NK-92 (cell line): ENCODE measurements around the gene MCRIP2.

Source experiments
- DNase-seq: peaks from one replicate; lab custom pipeline; 2025; ENCODE audit not compliant: unreplicated experiment; lab: John Stamatoyannopoulos, UW

The MCRIP2 gene

DNA sequence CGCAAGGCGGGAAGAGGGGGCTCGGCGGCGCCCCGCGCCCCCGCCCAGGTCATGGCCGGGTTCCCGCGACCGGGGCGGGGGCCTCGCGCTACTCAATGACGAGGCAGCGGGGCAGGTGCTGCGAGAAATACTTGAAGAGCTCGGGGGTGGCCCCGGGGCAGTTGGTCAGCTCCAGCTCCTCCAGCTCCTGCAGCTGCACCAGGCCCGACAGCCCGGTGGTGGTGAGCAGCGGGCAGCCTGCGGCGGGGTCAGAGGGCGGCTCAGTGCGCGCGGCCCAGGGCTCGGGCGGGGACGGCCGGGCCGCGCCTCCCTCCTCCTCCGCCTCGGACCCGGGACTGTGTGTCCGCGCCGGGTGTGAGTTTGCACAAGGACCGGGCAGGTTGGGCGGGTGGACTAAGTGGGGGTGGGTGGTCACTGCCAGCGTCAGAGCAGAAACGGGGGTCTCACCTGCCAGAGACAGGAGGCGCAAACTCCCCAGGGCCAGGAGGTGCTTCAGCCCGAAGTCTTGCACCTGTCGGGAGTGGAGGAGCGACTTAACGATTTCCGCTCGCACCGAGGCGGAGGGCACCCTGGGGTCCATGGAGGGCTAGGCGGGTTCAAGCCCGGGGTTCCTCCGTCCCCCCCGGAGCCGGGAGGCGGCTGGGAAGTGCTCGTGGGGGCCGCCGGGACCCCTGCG is 52.7 kb downstream of the MCRIP2 start:
- no peak for DNase-seq

DNA sequence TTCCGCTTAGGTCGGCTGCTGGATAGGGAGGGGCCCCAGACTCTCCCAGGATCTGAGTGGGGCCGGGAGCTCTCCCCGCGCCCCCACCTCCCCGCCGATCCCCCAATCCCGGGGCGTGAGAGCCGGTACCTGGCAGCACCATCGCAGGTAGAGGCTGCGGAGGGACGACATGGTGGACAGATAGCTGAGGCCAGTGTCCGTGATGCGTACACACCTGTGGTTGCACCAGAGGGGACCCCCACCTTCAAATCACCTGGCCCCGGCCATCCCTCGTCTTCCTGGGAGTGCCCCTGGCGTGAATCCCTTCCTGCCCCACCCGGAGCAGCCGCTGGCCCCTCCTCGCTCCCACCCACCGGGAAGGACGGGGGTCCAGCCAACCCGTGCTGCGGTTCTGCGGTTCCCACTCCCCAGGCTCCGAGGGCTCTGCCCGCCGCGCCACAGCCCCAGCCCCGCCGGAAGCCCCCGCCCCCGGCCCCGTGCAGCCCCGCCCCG is 53.3 kb downstream of the MCRIP2 start:
- no peak for DNase-seq

DNA sequence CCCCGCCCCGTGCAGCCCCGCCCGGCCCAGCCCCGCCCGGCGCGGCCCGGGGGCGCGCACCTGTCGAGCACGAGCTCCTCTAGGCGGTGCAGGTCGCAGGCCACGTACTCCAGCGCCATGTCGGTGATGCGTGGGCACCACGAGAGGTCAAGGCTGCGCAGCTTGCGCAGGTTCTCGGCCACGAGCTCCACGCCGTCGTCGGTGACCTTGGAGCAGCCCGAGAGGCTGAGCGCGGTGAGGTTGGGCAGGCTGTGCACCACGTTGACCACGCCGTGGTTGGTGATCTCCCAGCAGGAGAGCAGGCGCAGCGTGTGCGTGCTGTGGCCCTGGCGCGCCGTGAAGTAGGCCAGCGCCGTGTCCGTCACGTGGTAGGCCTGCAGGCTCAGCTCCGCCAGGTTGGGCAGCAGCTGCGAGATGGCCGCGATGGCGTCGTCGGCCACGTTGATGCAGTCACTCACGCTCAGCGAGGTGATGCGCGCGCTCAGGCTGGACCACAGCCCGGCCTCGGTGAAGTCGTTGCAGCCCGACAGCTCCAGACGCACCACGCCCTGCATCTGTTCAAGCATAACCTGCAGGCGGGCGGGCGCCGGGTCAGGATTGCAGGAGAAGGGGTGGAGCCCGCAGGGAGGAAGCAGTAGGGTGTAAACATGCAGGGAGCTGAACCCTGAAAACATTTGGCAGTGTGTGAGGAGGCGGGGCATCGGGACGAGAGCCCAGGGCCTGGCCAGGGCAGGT is 53.9 kb downstream of the MCRIP2 start:
- DNase-seq = no peak
